Superior temporal gyrus (tissue), 1 donor: Measurements from ENCODE around the gene RPS6KA2.

Experiments used
- DNase-seq: peaks from one replicate; pipeline ENCODE4 v3.0.0-alpha.2; 2016; ENCODE audit errors: extremely low spot score

Gene RPS6KA2

DNA sequence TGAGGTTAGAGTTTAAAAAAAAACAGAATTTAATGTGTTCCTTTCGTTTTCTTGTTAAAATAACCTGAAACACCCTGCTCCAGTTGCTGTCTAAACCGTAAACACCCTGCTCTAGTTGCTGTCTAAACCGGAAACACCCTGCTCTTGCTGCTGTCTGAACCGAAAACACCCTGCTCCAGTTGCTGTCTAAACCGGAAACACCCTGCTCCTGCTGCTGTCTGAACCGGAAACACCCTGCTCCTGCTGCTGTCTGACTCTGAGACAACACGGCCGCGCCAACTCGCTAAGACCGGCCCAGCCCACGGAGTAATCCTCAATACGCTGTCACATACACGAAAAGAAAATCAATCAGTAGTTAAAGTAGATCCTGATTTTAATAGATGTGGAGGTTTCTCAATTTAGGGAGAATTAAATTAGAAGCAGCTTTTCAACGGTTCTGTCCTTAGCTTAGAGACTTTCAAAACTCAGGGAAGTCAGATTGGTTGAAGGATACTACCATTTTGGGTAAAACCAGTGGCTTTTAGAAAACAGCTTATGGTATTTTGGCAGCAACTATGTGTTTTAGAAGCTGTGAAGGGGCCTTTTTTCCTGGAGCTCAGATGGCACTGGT is 138.9 kb downstream of the RPS6KA2 start:
- DNase-seq, result peak; percentile 26

DNA sequence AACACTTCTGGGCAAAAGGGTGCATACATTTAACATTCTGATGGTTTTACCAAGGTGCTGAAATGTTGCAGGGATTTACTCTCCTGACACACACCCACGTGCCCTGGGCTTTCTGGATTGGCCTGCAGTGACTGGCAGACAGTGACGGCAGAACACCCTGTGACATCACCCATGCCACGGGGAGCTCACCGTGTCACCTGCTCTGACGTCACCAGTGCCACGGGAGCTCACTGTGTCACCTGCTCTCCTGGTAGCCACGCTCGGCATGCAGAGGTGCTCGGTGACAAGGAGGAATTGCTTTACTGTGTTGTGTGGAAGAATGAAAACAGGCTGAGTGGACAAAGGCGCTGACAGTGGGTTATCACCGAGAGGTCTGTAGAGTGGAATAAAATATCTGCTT is 139.9 kb downstream of the RPS6KA2 start:
- no peak for DNase-seq

DNA sequence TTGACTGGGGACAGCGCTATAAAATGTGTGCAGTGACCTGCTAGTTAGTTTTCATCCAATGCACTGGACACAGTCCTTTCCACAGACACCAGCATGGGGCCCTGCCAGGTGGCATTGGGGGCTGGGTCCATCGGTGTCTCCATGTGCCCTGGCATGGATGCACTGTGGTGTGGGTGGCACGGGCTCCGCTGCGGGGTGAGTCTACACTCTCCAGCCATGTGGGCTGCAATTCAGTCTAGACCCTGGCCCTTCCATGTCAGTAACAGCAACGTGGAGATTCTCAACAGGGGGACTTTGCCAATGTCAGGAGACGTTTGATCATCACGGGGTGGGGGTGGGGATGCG is 140.5 kb downstream of the RPS6KA2 start:
- no peak for DNase-seq

DNA sequence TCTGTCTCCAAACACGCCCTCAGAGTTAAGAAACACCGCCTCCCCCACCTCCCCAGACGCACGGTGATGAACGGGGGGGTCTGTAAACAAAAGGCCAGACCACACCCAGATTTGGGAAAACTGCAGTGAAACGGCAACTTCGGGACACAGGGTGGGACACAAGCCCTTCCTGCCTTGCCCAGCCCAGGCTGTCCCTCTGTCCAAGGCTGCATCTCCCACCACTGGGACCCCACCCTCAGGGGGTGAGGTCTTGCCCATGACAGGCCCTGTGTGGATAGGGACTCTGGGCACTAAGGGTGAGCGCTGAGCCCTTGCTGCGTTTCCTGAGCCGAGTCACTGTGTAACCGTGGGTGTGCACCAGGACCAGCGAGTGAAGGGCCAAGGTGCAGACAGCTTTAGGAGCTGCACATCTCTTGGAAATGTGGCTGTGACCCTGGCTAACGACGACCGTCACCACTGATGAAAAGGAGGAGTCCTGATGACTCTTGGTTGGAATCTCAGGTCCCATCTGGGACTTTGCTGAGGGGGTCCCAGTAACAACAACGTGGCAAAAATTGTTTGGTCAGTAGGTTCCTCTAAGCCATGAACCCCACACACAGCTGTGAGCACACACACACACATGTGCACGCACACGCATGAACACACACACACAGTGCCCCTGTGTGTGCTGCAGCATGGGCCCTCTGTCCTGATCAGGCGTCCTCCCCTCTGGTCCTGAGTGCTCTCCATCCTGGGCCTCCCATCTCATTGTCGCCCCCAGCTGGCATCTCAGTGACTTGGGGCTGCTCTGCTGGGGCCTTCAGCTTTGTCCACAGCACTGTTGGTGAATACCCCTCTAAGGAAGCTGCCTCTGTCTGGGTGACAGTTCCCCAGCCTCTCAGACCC is 141.2 kb downstream of the RPS6KA2 start:
- DNase-seq, result no peak

DNA sequence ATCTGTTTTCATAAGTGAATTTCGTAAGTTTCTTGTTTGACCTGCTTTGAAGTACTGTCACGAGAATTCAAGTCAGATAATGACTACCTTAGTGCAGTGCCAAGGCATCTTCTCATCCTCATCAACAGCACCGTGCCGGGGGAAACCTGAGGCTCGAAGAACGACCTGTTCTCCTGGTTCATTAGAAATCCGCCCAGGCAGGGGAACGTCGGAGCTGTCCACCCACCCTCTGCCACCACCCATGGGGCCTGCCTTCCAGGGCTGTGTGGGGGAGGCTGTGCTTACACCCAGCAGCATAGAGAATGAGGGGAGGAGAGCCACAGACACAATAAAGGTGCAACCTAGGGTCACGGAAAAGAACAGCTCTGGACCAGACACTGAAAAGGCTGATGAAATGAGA is 142.2 kb downstream of the RPS6KA2 start:
- no peak for DNase-seq

DNA sequence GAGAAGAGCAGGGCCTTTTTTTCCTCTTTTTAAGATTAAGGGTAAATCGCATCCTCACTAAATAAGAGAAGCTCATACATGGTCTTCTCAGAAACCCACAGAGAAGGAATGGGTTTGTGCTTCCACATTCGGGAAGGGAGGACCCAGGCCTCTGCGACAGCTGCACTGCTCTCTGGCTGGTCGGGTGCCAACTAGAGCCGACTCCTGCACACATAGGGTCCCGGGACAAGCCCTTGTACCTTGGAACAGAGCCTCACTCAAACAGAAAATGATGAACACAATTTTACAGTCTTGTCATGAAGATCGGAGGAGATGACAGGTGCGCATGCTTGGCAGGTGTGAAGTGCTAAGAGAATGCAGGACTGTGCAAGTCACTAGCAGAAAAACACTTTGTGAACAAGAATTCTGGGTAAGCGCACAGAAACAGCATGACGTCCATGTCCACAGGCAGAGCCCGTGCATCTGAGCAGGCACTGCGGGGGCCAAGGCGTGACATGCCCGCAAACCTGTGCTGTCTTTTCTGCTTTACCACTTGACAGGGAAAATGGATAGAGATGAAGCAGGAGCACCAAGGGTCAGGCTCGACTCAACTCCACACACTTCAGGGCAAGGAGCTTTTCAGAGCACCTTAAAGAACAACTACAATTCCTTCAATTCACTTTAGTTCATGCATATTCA is 143.3 kb downstream of the RPS6KA2 start:
- no peak for DNase-seq

DNA sequence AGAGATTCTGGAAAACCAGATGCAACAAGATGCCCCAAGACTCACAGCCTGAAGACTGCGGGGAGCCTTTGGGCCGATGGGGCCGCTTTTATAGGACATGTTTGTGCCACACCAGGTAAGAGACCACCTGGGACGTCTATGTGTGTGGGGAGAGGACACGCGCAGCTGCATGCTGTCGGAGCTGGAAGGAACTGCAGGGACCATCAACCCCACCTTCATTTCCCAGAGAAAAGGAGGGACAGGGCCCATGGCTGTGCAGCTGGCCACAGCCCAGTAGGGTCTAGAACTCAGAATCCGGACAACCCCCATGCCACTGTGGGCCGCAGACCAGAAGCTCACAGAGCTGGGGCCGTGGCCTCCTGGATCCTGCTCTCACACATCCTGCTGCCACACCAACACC is 144.0 kb downstream of the RPS6KA2 start:
- DNase-seq, result no peak

DNA sequence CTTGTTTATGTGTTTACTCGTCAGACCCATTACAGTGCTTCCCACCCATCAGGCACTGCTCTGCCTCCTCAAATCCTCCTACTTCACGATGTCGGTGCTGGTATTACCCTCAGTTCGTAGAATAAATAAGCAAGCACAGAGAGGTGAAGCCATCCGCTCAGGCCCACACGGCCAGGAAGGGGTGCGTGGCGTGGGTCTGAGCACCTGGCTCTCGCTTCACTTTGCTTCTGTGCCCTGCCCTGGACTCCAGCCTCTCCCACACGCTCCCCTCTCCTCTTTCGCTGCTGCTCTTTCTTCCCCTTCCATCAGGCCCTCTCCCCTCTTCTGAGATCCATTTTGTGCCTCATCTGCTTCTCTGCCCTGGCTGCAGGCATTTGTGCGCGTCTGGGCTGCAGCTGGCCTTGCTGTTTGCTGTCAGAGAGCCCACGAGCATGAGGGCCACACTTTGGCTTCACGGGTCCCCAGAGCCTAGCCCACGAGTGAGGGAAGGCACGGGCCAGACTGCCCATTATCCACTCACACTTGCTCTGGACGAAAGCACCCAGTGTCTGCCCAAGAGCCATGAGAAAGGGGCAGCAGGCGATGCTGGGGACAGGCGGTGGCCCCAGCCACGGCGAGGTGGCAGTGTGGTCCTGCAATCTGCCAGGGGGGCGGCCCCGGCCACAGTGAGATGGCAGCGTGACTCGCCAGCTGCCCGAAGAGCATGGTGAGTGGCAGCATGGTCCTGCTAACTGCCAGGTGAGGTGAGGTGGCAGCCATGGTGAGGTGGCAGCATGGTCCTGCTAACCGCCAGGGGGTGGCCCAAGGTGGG is 148.1 kb downstream of the RPS6KA2 start:
- DNase-seq, result no peak

DNA sequence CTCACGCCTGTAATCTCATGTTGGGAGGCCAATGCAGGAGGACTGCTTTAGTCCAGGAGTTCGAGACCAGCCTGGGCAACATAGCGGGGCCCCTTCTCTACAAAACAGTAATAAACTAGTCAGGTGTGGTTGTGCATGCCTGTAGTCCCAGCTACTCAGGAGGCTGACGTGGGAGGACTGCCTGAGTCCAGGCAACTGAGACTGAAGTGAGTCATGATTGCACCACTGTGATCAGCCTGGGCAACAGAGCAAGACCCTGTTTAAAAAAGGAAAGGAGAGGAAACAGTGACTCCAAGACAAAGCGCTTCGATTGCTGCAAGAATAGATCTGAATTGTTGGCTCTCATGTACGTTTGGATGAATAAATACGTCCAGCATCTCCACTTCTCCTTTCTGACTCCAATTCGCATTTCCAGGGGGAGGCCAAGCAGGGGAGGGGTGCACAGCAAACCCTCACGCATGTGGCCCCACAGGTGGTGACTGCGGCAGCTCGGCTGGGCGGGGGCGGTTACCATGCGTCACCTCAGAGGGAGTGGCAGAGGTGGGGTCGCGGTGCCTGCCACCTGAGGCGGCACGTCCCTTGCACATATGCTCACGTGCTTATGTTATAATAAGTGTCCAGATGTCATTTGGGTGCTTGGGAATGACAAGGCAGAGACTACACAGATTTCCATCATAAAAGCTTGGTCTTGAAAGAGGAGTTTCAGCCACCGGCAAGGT is 149.2 kb downstream of the RPS6KA2 start:
- no peak for DNase-seq

DNA sequence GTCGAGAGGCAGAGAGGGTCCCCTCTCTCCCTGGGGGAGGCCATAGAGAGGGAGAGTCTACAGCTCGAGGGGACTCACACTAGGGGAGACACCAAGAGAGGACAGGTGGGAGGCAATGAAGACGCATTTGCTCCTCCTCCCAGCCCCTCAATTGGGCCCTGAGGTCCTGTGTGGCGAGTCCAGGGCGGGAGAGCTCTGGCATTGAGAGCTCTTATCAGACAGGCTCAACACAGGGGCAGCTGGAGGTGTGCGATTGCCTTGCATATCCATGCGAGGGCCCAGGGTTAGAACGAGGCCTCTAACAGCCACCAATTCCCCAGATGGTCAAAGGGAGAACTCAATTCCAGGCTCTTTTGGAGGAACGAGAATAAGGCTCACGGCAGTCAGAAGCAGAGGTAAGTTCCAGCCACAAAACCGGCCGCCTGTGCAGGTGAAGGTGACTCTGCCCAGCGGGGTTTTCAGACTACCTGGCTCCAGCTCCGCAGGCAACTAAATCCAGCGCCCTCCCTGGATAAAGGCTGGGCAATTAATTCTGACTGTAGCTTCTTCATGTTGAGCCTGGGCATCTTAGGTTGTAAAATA is 150.3 kb downstream of the RPS6KA2 start:
- no peak for DNase-seq

DNA sequence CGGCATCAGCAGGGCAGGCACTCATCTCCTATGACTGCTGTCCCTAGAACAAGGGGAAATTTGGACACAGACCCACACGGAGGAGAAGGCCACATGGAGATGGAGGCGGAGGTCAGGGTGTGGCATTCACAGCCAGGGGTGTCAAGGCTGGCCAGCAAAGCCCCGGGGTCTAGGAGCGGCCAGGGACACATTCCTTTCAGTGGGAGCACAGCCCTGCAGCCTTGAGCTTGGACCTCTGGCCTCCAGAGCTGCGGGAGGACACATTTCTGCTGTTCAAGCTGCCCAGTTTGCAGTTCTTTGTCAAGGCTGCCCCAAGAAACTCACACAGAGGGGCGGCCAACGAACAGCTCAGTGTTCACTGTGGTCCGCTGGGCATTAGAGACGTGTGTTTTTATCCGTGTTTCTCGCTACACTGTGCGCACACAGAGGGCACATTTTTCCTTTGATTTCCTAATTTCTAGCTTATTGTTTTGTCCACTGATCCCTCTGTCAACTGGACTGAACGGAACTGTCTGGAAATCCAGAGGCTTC is 150.9 kb downstream of the RPS6KA2 start:
- DNase-seq, result no peak

DNA sequence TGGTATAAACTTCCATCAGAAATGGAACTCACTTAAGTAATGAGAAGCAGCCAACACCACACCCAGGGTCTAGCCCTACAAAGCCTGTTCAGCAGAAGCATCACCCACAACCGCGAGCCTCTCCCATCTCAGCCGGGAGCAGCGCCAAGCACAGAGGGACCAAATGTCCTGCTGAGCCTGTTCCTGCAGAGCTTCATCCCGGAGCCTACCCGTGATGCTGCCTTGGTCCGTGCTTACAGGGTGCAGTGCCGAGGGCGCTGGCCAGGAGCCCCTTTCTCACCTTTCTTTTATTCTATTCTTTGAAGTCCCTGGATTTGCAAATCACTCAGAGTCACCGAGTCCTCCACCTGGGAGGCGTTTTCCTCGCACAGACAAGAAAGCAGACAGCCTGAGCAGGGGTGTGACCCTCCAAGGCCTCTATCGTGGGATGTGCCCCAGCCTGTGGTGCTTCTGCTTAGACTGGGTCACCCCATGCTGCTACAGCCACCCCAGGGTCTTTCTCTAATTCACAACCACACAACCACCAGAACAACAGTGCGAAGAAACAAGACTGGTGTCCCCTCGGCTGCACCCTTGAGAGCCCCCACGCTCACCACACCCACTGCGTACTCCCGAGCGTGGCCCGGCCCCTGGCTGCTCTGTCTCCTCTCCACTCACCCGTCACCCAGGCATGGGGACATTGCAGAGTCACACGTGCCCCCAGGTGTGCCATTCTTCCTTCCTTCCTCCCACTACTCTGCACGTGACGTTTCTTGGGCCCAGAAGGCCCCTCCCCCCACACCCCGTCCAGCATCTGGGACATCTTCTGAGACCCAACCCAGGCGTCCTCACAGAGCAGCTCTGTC is 152.1 kb downstream of the RPS6KA2 start:
- no peak for DNase-seq

DNA sequence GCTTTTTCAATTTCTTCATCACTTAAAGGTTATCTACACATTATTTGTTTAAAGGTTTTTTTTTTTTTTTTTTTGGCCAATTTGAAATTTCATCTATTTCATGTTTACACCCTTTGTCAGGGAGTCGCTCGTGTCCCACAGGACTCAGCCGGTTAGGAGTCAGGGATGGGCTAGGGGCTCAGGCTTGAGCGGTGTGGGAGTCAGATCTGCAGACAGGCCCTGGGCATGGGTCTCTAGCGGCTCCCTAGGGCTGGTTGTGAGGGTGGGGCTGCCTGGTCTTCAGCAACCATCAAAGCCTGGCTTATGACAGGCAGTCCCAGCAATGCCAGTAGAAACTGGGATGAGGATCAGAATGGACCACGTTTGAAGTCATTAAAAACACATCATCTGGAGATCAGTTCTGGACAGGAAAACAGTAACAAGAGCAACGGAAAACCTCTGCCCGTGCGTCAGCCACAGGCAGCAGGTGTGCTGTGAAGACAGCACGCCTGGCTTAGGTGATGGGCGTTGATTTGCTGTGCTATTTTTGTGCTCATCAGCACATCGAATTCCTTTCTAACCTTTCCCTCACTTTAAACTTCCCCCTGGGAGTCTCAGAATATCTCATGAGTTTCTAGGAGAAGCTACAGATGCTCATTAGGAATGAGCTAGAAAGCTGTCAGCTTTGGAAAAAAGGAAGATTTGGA is 153.0 kb downstream of the RPS6KA2 start:
- DNase-seq, result no peak

DNA sequence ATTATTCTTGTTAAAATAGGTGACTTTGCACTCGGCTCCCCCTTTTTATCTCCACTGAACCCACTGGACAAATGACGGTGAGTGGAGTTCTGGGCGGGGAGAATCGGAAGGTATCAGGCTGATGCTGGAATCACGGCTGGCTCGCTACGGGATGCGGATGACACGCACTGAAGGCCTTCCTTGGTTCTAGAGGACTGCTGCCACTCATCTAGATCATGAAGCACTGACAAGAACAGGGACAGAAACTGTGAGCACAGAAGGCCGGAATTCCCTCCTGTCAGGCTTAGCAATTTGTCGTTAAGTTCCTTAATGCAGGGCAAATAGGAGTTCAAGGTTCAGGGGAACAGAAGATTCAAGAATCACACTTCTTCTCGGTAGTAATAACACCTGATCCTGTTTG is 154.4 kb downstream of the RPS6KA2 start:
- no peak for DNase-seq

DNA sequence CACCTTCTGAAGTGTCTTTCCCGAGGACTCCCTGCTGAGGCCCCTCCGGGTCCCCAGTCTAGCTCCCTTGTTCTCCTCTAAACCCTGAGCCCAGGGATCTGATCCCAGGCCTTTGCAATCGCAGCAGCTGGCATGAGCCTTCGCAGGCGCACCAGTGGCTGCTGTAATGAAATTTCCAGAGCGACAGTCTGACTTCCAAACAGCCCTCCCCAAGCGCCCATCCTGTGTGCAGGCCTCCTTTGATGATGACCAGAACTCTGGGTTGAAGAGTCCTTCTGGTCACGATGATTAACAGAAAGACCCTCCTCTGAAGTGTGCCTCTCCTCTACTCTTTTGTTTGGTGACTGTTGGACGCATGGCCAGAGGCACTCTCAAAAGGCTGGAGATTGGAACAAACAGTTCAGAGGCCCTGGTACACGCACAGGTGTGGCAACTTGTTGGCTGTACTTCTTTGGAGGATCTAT is 155.2 kb downstream of the RPS6KA2 start:
- DNase-seq, result no peak

DNA sequence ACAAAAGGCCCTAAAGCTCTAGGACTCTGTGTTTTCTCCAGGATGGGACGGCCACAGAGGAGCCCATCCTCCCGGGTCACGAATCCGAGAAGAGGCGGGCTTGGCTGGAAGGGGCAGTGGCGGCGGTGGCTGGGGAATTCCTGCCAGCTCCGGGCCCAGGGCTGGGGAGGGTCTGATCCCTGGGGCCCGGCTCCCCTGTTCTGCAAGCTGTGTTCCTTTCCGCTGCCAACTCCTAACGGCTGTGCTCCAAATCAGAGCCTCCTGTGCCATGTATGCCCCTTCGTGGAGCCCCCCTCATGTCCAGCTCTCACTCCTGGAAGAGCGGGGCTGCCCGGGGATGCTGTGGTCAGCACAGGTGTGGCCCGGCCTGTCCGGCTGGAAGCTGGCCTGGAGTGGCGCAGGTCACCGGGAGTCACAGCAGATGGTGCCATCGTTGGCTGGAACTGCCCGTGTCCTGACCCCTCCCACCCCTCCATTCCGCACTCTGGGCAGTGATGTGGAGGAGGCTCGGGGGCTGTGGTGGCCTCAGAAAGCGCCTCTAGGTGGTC is 156.1 kb downstream of the RPS6KA2 start:
- DNase-seq, result no peak

DNA sequence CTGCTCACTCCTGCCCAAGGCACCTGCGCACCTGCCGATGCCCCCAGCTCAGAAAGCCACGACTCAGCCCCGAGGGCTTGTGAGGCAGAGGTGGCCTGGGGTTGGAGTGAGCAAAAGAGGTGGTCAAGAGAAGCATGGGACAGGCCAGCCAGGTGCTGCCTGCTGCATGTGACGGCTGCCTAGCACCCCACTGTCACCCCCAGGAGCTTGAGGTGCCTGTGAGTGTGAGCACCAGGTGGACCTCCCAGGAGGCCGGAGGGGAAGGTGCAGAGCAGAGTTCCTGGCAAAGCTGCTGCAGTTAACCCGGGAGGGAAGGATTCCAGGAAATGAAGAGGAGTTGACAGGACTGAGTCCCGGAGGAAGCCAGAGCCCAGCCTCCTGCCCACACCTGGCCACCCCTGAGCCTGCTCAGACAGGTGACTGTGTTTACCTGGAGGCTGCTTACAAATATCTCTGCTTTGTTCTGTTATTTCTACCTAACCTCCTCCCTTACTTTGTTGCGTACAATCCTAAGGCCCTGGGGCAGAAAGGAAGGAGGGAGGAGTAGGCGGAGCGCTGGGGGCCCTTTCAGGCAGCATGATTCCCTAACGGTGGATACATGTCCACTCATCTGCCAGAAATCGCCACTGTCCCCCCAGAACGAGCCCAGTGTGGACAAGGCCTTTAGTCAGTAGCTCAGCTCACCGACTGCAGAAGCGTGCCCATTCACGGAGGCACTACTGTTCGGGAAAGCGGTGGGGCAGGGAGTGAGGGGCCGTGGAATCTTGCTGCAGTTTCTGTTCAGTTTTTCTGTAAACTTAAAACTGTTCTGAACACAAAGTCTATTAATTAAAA is 156.8 kb downstream of the RPS6KA2 start:
- no peak for DNase-seq

DNA sequence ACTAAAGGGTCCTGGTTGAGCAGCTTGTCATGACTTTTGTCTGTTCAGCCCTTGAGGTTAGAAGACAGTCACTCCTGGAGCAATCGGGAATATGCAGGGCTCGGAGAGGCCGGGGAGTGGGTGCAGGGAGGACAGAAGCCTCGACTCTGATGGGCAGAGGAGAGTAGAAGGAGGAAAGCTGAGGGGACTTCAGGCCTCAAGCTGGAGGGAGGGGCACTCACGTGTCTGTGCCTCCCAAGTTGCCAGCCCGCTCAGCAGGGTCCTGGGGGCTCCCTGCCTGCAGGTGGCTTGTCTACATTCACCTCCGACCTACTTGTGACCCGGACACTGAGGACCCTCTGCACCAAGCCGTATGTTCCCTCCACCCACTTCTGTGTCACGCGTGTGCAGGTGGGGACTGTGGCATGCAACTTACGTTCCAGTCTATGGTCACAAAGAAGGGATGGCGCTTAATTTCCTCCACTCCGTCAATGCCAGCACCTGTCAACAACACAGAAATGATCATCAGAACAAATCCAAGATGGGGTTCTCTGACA is 157.6 kb downstream of the RPS6KA2 start:
- DNase-seq, result no peak
